ENCODE measurements around the gene FLG.
A peak's percentile ranks its signal among the peaks of the same experiment; 100 is the strongest.
"Not testable (repeated sequence)": the region's sequence is repeated elsewhere in the genome, so short reads cannot be mapped to it uniquely, and the experiment has no call there.

FLG gene

GRCh38 chr1:152325111-152325510 is at the start of gene FLG:
Gene FLG, minus strand, starts transcription at chr1:152325239. Its CDS starts 9,783 bp downstream, at chr1:152315456.
- no peak for DNase-seq

GRCh38 chr1:152374451-152374850 is 49.4 kb upstream of the FLG start:
- no peak for DNase-seq

GRCh38 chr1:152372672-152373071 is 47.6 kb upstream of the FLG start:
- DNase-seq: no peak

- no peak for DNase-seq
These were observed 42.4 kb upstream of the FLG start for GRCh38 chr1:152367436-152367835.

- no peak for DNase-seq
These were observed 34.9 kb upstream of the FLG start, which contains the start of gene FLG2 for GRCh38 chr1:152359906-152360305. Gene FLG2, minus strand, starts transcription at chr1:152360006. Its CDS starts 1,122 bp downstream, at chr1:152358884.

GRCh38 chr1:152356736-152357135 is 31.7 kb upstream of the FLG start:
- DNase-seq: no peak

- DNase-seq: no peak
These were observed 24.6 kb upstream of the FLG start for GRCh38 chr1:152349611-152350010.

- DNase-seq: no peak
These were observed 23.4 kb upstream of the FLG start for GRCh38 chr1:152348447-152348846.

GRCh38 chr1:152347116-152347728 is 22.2 kb upstream of the FLG start:
- DNase-seq: peak; percentile 52

- no peak for DNase-seq
These were observed 19.4 kb upstream of the FLG start for GRCh38 chr1:152344438-152344837.

- no peak for DNase-seq
These were observed 18.0 kb upstream of the FLG start for GRCh38 chr1:152343006-152343405.

GRCh38 chr1:152335399-152335798 is 10.4 kb upstream of the FLG start:
- no peak for DNase-seq

GRCh38 chr1:152328801-152329391 is 3.9 kb upstream of the FLG start:
- DNase-seq: no peak

- peak; percentile 21 for DNase-seq
These were observed 11.1 kb downstream of the FLG start for GRCh38 chr1:152313970-152314369.

- no peak for DNase-seq
These were observed 11.7 kb downstream of the FLG start for GRCh38 chr1:152313319-152313801.

- not testable (repeated sequence) for DNase-seq
These were observed 12.9 kb downstream of the FLG start for GRCh38 chr1:152312169-152312568.

GRCh38 chr1:152309955-152310354 is 15.1 kb downstream of the FLG start:
- no peak for DNase-seq

GRCh38 chr1:152309320-152309901 is 15.6 kb downstream of the FLG start:
- DNase-seq: not testable (repeated sequence)

- not testable (repeated sequence) for DNase-seq
These were observed 16.3 kb downstream of the FLG start for GRCh38 chr1:152308758-152309157.

GRCh38 chr1:152307970-152308369 is 17.1 kb downstream of the FLG start:
- DNase-seq: not testable (repeated sequence)

- DNase-seq: not testable (repeated sequence)
These were observed 18.9 kb downstream of the FLG start for GRCh38 chr1:152306123-152306522.

GRCh38 chr1:152304773-152305172 is 20.3 kb downstream of the FLG start:
- not testable (repeated sequence) for DNase-seq

GRCh38 chr1:152303139-152303872 is 21.7 kb downstream of the FLG start:
- not testable (repeated sequence) for DNase-seq

Measured in inflammatory macrophage treated with lipopolysaccharide for 4 hours (primary cell).